DLD1 (cell line): ENCODE results near the gene FIBCD1.

Source experiments
- in situ Hi-C: cut with HindIII; loops from 2 replicates; pipeline ENCODE4 v1.10.0; 2017; ENCODE audit warnings: low sequenced_read_pairs

FIBCD1 gene

GRCh38 chr9:130938652-130939404, at the start of gene FIBCD1:
TSS of gene FIBCD1 (minus strand) at chr9:130939247. CDS start at chr9:130938607, 640 bp downstream.
- in situ Hi-C loops = no loop called here

GRCh38 chr9:130988400-130988747, 49.3 kb upstream of the FIBCD1 start:
- in situ Hi-C loops = no loop called here

GRCh38 chr9:130987738-130988399, 48.8 kb upstream of the FIBCD1 start:
- in situ Hi-C loops = no loop called here

- in situ Hi-C loops = no loop called here
These were observed 48.0 kb upstream of the FIBCD1 start for GRCh38 chr9:130987054-130987453.

GRCh38 chr9:130986356-130986965, 47.4 kb upstream of the FIBCD1 start:
- in situ Hi-C loops = no loop called here

- in situ Hi-C loops = no loop called here
These were observed 46.6 kb upstream of the FIBCD1 start for GRCh38 chr9:130985606-130986162.

GRCh38 chr9:130985029-130985428, 46.0 kb upstream of the FIBCD1 start:
- in situ Hi-C loops = no loop called here

GRCh38 chr9:130984521-130984920, 45.5 kb upstream of the FIBCD1 start:
- in situ Hi-C loops = no loop called here

GRCh38 chr9:130983970-130984369, 44.9 kb upstream of the FIBCD1 start:
- in situ Hi-C loops = no loop called here

GRCh38 chr9:130983359-130983670, 44.3 kb upstream of the FIBCD1 start:
- in situ Hi-C loops = no loop called here

- in situ Hi-C loops = no loop called here
These were observed 43.8 kb upstream of the FIBCD1 start for GRCh38 chr9:130982636-130983358.

- in situ Hi-C loops = no loop called here
These were observed 42.7 kb upstream of the FIBCD1 start for GRCh38 chr9:130981756-130982137.

GRCh38 chr9:130981002-130981755, 42.1 kb upstream of the FIBCD1 start:
- in situ Hi-C loops = no loop called here

GRCh38 chr9:130980526-130980925, 41.5 kb upstream of the FIBCD1 start:
- in situ Hi-C loops = no loop called here

GRCh38 chr9:130979591-130980385, 40.7 kb upstream of the FIBCD1 start:
- in situ Hi-C loops = no loop called here

- in situ Hi-C loops = no loop called here
These were observed 38.8 kb upstream of the FIBCD1 start for GRCh38 chr9:130977811-130978221.

GRCh38 chr9:130975932-130976841, 37.1 kb upstream of the FIBCD1 start:
- in situ Hi-C loops = no loop called here

- in situ Hi-C loops = no loop called here
These were observed 36.1 kb upstream of the FIBCD1 start for GRCh38 chr9:130975156-130975555.

- in situ Hi-C loops = no loop called here
These were observed 35.6 kb upstream of the FIBCD1 start for GRCh38 chr9:130974697-130975096.
